PC-3 (cell line): ENCODE data around the gene JARID2.

Experiments
- EZH2 ChIP-seq: fragments of 300-600 bp; sonication (generic); IDR thresholded peaks from one replicate; pipeline ENCODE4 v1.6.1; 2017; ENCODE audit warnings: antibody characterized with exemption, mild to moderate bottlenecking, low read length; ENCODE audit not compliant: unreplicated experiment
- EZH2phosphoT487 ChIP-seq: fragments of 300-600 bp; sonication (generic); IDR thresholded peaks from 2 replicates; pipeline ENCODE4 v1.6.1; 2018; ENCODE audit warnings: mild to moderate bottlenecking, antibody characterized with exemption, low read length, borderline replicate concordance
- TF ChIP-seq, protein P1 (sequence below): fragments of 300-600 bp; sonication (generic); conservative IDR thresholded peaks from 2 replicates; pipeline ENCODE4 v1.5.1; 2017; ENCODE audit warnings: antibody characterized with exemption, low read depth, mild to moderate bottlenecking, low read length

GRCh38 chr6:15513131-15513771 is 267.4 kb downstream of the JARID2 start:
- TF ChIP-seq, protein P1, sequence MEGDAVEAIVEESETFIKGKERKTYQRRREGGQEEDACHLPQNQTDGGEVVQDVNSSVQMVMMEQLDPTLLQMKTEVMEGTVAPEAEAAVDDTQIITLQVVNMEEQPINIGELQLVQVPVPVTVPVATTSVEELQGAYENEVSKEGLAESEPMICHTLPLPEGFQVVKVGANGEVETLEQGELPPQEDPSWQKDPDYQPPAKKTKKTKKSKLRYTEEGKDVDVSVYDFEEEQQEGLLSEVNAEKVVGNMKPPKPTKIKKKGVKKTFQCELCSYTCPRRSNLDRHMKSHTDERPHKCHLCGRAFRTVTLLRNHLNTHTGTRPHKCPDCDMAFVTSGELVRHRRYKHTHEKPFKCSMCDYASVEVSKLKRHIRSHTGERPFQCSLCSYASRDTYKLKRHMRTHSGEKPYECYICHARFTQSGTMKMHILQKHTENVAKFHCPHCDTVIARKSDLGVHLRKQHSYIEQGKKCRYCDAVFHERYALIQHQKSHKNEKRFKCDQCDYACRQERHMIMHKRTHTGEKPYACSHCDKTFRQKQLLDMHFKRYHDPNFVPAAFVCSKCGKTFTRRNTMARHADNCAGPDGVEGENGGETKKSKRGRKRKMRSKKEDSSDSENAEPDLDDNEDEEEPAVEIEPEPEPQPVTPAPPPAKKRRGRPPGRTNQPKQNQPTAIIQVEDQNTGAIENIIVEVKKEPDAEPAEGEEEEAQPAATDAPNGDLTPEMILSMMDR, result no peak
- no peak for TF ChIP-seq EZH2
- no peak for TF ChIP-seq EZH2phosphoT487
